Breast epithelium (tissue), 4 donors: ENCODE results near the gene BMP10. TPM values are rescaled to one million over a fixed set of nuclear protein-coding genes. Genes with fewer than 3 reads are reported as not detected.

ENCODE experiments used
- DNase-seq, 2 donors: peaks; one replicate each; pipeline ENCODE4 v3.0.0-alpha.2; 2019; ENCODE audit warnings: low spot score in 2 of 2
- H3K27ac ChIP-seq, 2 donors: fragments of 200-600 bp; sonication (generic) in 1 of 2; one replicate each; pipeline ENCODE4 v1.5.1; 2016 to 2019; ENCODE audit warnings: mild to moderate bottlenecking in 1 of 2
- H3K27me3 ChIP-seq, 2 donors: fragments of 200-600 bp; sonication (generic) in 1 of 2; one replicate each; pipeline versions ENCODE4 v1.5.1 to v1.6.0; 2017 to 2019; ENCODE audit warnings: control low read depth in 1 of 2, mild to moderate bottlenecking in 1 of 2
- H3K36me3 ChIP-seq: fragments of 200-600 bp; one replicate; pipeline ENCODE4 v1.5.1; 2019
- H3K4me1 ChIP-seq, 2 donors: fragments of 200-600 bp; sonication (generic); one replicate each; pipeline ENCODE4 v1.5.1; 2016 to 2019; ENCODE audit warnings: control low read depth in 1 of 2
- H3K4me3 ChIP-seq, 3 donors: fragments of 200-600 bp; sonication (generic); 1 replicate in 2 of 3; 2 replicates in 1 of 3; pipeline ENCODE4 v1.5.1; 2016 to 2019; ENCODE audit warnings: mild to moderate bottlenecking in 3 of 3, moderate library complexity in 2 of 3
- H3K9me3 ChIP-seq, 2 donors: fragments of 200-600 bp; sonication (generic) in 1 of 2; one replicate each; pipeline ENCODE4 v1.5.1; 2016 to 2019; ENCODE audit warnings: control low read depth in 1 of 2
- CTCF ChIP-seq, 3 donors: fragments of 450-650 bp; IDR thresholded peaks; one replicate each; pipeline ENCODE4 v1.5.1; 2016 to 2017; ENCODE audit warnings: antibody characterized with exemption in 3 of 3, mild to moderate bottlenecking in 3 of 3, moderate library complexity in 3 of 3
- POLR2A ChIP-seq: fragments of 450-650 bp; IDR thresholded peaks from one replicate; pipeline ENCODE4 v1.6.1; 2016; ENCODE audit warnings: antibody characterized with exemption, mild to moderate bottlenecking, moderate library complexity
- POLR2AphosphoS5 ChIP-seq, 3 donors: sonication (generic); formaldehyde crosslinking; IDR thresholded peaks; one replicate each; pipeline ENCODE4 v1.6.1; 2017; ENCODE audit warnings: antibody characterized with exemption in 3 of 3
- intact Hi-C: fragments of 100-400 bp; cut with DNase I; formaldehyde crosslinking; loops from one replicate; pipeline ENCODE4 v1.15.1; 2023; ENCODE audit warnings: low total_unique reads
- total RNA-seq, 3 donors: library from RNA; depleted of rRNA; stranded (reverse); fragments of >200 nt; gene quantifications; one replicate each; pipeline ENCODE4 v1.1.0, GENCODE V29; 2016

Gene BMP10
- total RNA-seq, 3 donors from 2014 or later, result not detected

GRCh38 chr2:68853915-68854314, 17.3 kb downstream of the BMP10 start:
- Histone ChIP-seq H3K4me3 (no peak overlapping the region), H3K9me3 (no peaks in the 10 kb centered on the region), H3K36me3 (no peaks in the 10 kb centered on the region), H3K27me3 (no peaks in the 10 kb centered on the region), H3K27ac (no peak overlapping the region), H3K4me1 (no peaks in the 10 kb centered on the region)
- DNase-seq, result no peak
- intact Hi-C loops, result no loop called here
- no peak for TF ChIP-seq POLR2AphosphoS5 (IDR thresholded peaks at IDR 0.05)
- TF ChIP-seq POLR2A, result no peak
- no peak for TF ChIP-seq CTCF (IDR thresholded peaks at IDR 0.05)

DNA sequence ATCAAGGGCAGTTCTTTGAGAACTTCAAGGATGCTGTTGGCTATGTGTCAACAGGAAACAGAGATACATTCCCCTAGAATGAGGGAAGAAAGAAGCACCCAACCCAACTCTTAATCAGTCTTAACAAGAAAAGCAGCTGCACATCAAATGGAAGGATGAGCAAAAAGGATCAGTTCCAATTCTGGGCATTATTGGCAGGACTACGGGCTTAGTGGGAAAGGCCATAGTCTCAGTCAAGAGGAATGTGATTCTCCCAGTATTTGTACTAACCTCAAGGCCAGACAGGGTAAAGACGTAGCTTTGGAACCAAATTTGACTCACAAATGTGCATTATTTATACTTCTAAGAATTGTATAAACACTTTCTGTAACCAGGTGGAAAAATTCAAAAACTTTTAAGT, 18.2 kb downstream of the BMP10 start:
- H3K36me3 ChIP-seq, result no peaks in the 10 kb centered on the region
- H3K4me3 ChIP-seq, result no peak overlapping the region
- H3K4me1 ChIP-seq, result no peaks in the 10 kb centered on the region
- H3K27me3 ChIP-seq, result no peaks in the 10 kb centered on the region
- no peak for DNase-seq
- H3K27ac ChIP-seq, result no peak overlapping the region
- intact Hi-C loops, result no loop called here
- no peaks in the 10 kb centered on the region for H3K9me3 ChIP-seq
- TF ChIP-seq POLR2A, result no peak

DNA sequence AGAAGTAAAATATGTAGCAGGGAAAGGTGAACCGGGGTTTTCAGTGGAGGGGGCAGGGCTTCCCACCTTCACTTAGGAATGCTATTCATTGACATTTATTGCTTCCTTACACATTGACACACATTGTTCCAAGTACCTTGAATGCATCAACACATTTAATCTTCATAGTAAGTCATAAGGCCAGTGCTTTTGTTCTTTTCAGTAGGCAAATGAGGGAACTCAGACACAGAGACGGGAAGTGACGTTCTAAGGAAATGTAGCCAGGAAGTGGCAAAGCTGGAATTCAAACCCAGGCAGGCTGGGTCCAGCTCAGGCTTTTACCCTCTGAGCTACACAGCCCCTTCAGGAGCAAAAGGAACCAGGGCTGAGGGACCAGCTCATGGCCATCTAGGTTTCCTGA, 20.7 kb downstream of the BMP10 start:
- Histone ChIP-seq H3K27me3 (no peaks in the 10 kb centered on the region), H3K4me1 (no peaks in the 10 kb centered on the region), H3K36me3 (no peaks in the 10 kb centered on the region), H3K9me3 (no peaks in the 10 kb centered on the region), H3K4me3 (no peak overlapping the region), H3K27ac (no peak overlapping the region)
- intact Hi-C loops, result no loop called here
- DNase-seq, result no peak
- TF ChIP-seq CTCF (IDR thresholded peaks at IDR 0.05) (no peak), POLR2A (no peak), POLR2AphosphoS5 (IDR thresholded peaks at IDR 0.05) (no peak)

DNA sequence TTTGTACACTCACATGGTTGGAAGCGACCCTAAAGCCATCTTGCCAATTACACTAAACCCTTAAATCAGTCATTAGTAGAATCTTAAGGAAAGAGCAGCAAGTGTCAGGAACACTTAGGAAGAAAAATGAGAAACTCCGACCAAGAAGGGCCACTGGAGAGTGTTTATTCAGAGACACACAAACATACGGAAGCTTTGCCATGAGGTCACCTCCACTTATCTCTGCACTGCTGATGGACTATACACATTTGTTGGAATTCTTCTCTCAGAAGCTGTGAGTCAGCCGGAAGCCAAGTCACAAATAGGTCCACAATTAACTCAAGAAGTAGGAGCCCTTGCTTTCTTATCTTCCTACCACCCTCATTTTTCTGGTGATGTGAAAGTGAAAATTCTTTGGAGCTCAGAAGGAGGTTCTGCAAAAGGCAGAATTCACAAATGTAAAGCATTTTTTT, 21.6 kb downstream of the BMP10 start:
- no peak overlapping the region for H3K27ac ChIP-seq
- no peaks in the 10 kb centered on the region for H3K4me1 ChIP-seq
- TF ChIP-seq POLR2A, result no peak
- no peak for TF ChIP-seq CTCF (IDR thresholded peaks at IDR 0.05)
- TF ChIP-seq POLR2AphosphoS5 (IDR thresholded peaks at IDR 0.05), result no peak
- no peaks in the 10 kb centered on the region for H3K9me3 ChIP-seq
- DNase-seq, result no peak
- H3K27me3 ChIP-seq, result no peaks in the 10 kb centered on the region
- H3K36me3 ChIP-seq, result no peaks in the 10 kb centered on the region
- no peak overlapping the region for H3K4me3 ChIP-seq
- intact Hi-C loops, result no loop called here

- Histone ChIP-seq H3K27ac (no peak overlapping the region), H3K4me1 (no peaks in the 10 kb centered on the region), H3K27me3 (no peaks in the 10 kb centered on the region), H3K36me3 (no peaks in the 10 kb centered on the region), H3K9me3 (no peaks in the 10 kb centered on the region), H3K4me3 (no peak overlapping the region)
- no peak for TF ChIP-seq POLR2AphosphoS5 (IDR thresholded peaks at IDR 0.05)
- TF ChIP-seq CTCF (IDR thresholded peaks at IDR 0.05), result no peak
- TF ChIP-seq POLR2A, result no peak
- no peak for DNase-seq
- intact Hi-C loops, result no loop called here
These were observed 23.4 kb downstream of the BMP10 start for GRCh38 chr2:68847751-68848150.

- Histone ChIP-seq H3K9me3 (no peaks in the 10 kb centered on the region), H3K27me3 (no peaks in the 10 kb centered on the region), H3K27ac (no peak overlapping the region), H3K4me1 (no peaks in the 10 kb centered on the region), H3K36me3 (no peaks in the 10 kb centered on the region), H3K4me3 (no peak overlapping the region)
- TF ChIP-seq POLR2A (no peak), POLR2AphosphoS5 (IDR thresholded peaks at IDR 0.05) (no peak), CTCF (IDR thresholded peaks at IDR 0.05) (no peak)
- intact Hi-C loops, result no loop called here
- no peak for DNase-seq
These were observed 25.1 kb downstream of the BMP10 start for GRCh38 chr2:68846091-68846490.
